Adipose tissue (tissue), 3 donors: Measurements from ENCODE around the gene AKT2. TPM values are rescaled to one million over a fixed set of nuclear protein-coding genes. Genes with fewer than 3 reads are reported as not detected.

Source experiments
- H3K27ac ChIP-seq: one replicate; pipeline ENCODE4 v1.5.1; 2013; ENCODE audit warnings: low read depth, low read length
- WGBS, 3 donors: extraction: QIAGEN DNeasy Blood & Tissue Kit; methylation state at CpG; one replicate each; pipeline ENCODE4 v1.1.7; 2013; 5-methylcytosine and 5-hydroxymethylcytosine counted together
- polyA plus RNA-seq, 3 donors: library from polyadenylated mRNA; stranded (reverse); fragments of 200-250 nt; gene quantifications; one replicate each; pipeline ENCODE4 v1.2.3, GENCODE V29; 2013
- donor health status: healthy with polysubstance abuse.
- donor health status: Bipolar disorder and iron deficiency.
- donor health status: healthy.

The AKT2 gene
- polyA plus RNA-seq, 3 donors, result 49.0 to 172 (median 64.1) TPM

DNA sequence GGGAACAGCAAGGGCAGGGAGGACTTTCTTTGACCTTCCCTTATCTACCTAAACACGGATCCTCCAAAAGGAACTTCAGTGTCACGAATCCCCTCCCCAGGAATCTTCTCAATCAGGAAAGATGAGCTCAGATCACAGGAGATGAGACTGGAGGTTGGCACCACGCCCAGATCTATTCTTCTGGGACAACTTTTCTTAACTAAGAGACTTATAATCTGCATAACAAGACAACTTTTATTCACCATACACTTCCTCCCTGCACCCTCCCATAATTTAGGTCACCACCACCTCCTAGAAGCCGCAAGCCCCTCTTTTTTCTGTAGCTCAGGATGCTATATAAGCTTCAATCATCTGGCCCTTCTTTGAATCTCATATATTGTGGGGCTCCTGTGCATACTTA, 19.2 kb upstream of the AKT2 start:
- WGBS, 3 donors, result 57 to 62% (median 61%) methylated on average over 4 of the region's 4 CpGs
- H3K27ac ChIP-seq, result no peak overlapping the region

DNA sequence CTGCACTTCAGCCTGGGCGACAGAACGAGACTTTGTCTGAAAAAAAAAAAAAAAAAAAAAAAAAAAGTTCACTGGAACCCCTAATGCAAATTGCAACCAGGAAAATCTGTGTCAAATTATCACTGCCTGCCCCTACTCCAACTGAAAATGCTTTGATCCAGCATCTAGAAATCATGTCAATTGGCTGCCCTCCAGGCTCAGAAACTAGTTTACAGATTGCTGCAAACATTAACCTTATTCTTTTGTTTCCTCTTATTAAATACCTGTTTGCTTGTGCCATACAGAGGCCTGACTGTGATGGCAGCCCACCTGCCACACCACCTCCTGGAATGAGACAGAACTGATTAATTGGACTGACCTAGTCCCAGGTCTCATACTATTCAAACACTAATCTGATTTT, 18.6 kb upstream of the AKT2 start:
- WGBS, 3 donors, result 73 to 78% (median 76%) methylated on average over 2 of the region's 2 CpGs

DNA sequence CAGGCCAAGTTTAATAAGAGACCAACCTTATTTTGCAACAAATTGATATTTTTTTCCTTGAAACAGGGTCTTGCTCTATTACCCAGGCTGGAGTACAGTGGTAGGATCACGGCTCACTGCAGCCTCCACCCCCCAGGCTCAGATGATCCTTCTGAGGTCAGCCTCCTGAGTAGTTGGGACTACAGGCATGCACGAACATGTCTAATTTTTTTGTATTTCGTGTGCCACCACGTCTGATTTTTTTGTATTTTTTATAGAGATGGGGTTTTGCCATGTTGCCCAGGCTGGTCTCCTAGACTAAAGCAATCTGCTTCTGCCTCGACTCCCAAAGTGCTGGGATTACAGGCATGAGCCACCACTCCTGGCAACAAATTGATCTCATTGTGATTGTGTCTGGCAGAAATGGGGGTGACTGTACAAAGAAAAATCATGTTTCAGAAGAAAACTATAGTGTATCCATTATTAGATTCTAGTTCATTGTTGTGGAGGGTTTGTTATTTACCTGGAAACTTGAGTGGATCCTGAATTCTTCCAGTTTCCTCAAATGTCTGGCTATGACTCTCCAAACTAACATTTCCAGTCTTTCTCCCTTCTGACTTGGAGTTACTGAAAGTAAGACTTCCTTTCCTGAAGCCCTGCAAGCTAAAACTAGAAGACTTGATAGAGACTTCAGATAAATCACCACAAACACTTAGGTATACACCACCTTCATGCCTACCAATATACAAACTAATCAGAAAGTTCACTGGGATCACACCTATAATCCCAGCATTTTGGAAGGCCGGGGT, 17.3 kb upstream of the AKT2 start:
- H3K27ac ChIP-seq, result no peak overlapping the region
- 86 to 90% (median 88%) methylated on average over 6 of the region's 6 CpGs for WGBS, 3 donors

More for the DNA sequence above, 18.6 kb upstream of the AKT2 start:
- no peak overlapping the region for H3K27ac ChIP-seq

- 93 to 95% (median 93%) methylated on average over 4 of the region's 4 CpGs for WGBS, 3 donors
Observed at GRCh38 chr19:40300668-40301067, 15.5 kb upstream of the AKT2 start.

DNA sequence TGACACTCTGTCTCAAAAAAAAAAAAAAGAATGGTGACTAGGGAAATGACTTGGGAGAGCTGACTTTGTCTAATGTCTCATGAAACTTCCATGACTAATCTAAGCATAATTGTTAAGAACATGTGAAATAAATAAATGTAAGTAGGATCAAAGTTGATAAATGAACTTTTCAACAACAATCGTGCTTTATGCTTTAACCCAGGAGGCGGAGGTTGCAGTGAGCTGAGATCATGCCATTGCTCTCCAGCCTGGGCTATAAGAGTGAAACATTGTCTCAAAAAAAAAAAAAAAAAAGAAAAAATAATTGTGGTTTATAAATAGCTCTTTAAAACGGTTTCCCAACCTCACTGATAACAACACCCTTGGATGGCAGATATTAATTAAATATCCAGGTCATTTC, 12.9 kb upstream of the AKT2 start:
- 41 to 66% (median 65%) methylated on average over 3 of the region's 3 CpGs for WGBS, 3 donors
- H3K27ac ChIP-seq, result no peak overlapping the region

More at GRCh38 chr19:40300668-40301067, 15.5 kb upstream of the AKT2 start:
- no peak overlapping the region for H3K27ac ChIP-seq

- WGBS, 3 donors, result 86 to 90% (median 89%) methylated on average over 6 of the region's 6 CpGs
- H3K27ac ChIP-seq, result no peak overlapping the region
Observed at GRCh38 chr19:40294560-40294959, 9.4 kb upstream of the AKT2 start.

DNA sequence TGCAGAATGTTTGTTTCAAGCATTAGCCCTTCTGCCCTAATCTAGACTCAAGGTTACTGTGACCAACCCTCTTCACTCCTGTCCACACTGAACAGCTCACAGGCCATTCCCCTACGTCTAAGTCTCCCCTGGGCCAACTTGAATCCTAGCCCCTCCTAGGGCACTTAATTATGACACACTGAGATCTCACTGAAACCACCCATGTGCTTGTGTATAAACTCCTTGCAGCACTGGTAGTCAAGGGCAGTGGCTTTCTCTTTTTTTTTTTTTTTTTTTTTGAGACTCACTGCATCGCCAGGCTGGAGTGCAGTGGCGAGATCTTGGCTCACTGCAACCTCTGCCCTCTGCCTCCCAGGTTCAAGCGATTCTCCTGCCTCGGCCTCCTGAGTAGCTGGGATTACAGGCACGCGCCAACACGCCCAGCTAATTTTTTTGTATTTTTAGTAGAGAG, 1.9 kb upstream of the AKT2 start:
- no peak overlapping the region for H3K27ac ChIP-seq
- 88 to 91% (median 90%) methylated on average over 8 of the region's 8 CpGs for WGBS, 3 donors

DNA sequence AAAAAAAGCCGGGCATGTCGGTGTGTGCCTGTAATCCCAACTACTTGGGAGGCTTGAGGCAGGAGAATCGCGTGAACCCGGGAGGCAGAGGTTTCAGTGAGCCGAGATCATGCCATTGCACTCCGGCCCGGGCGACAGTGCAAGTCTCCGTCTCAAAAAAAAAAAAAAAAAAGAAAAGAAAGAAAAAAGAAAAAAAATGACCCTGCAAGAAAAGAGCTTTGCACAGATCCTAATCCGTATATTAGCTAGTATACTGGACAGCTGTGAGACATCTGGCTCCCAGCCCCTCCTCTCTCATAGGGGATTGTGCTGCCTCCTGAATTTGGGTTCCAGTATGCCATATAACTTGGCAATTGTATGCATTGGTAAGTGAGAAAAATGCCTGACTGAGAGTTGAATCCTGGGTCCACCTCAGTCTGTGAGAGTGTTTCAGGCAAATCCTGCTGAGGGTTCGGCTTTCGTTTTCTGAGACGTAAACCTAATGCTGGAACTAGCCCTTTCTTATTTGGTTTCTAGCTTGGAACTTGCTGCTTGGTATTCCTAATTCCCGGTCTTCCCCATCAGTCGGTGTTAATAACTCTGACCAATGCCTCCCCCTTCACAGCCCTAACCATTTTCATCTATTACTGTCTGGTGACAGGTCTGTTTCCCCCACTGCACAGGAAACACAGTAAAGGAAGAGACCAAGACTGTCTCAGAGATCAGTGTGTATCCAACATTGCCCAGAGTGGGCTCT, 1.3 kb upstream of the AKT2 start:
- WGBS, 3 donors, result 57 to 72% (median 68%) methylated on average over 15 to 16 of the region's 16 CpGs
- H3K27ac ChIP-seq, result peak overlapping the region; percentile 74

DNA sequence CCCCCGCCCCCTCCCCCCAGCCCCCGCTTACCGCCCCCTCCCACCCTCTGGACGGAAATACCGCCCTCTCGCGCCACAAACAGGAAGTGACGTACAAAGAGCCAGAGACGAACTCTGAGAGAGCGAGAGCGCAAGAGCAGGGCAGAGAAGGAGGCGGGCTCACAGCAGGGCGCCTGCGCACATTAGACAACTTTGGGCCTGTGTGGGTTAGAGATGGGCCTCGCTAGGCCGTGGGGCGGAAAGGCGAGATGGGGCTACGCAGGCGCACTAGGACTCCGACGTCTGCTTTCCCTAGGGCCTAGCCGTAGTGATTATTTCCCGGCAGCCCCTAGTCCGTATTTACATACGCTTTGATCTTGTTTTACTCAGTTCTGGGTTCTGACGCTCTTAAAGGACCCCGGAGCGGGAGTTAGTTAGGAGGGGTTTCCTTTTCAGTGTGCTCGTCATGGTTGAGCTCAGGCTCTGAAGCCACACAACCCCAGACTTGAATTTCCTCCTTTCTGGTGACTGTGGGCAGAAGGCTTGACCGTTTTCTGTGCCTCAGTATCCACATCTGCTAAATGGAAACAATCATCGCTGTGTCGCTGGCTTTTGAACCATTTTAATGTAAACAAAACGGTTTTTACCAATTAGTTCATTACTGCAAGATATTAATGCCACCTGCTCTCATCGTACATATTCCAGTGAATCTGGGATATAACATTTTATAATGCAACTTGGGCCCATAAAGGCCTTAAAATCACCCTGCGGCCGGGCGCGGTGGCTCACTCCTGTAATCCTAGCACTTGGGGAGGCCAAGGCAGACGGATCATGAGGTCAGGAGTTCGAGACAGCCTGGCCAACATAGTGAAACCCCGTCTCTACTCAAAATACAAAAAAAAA, 449 bp upstream of the AKT2 start:
- WGBS, 3 donors, result 12 to 15% (median 14%) methylated on average over 39 to 42 of the region's 42 CpGs
- peak overlapping the region; percentile 74 for H3K27ac ChIP-seq

DNA sequence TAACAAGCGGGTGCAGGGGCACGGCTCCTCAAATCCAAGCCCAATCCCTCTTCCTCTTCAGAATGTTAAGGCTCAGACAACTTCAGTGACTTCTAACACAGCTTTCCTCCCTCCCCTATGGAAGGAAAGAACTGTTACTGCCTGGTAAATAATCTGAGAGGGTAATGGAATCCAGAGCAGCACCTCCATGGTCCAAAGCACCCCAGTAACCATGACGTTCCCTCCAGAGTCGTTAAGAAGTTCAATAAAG, 969 bp downstream of the AKT2 start:
- WGBS, 3 donors, result 3 to 9% (median 4%) methylated on average over 4 of the region's 4 CpGs
- peak overlapping the region; percentile 51 for H3K27ac ChIP-seq

GRCh38 chr19:40283414-40284250, 1.5 kb downstream of the AKT2 start:
- WGBS, 3 donors, result 17 to 56% (median 46%) methylated on average over 12 of the region's 12 CpGs
- H3K27ac ChIP-seq, result peak overlapping the region; percentile 51

GRCh38 chr19:40282920-40283319, 2.2 kb downstream of the AKT2 start:
- WGBS, 3 donors, result 61 to 82% (median 82%) methylated on average over 4 of the region's 4 CpGs
- H3K27ac ChIP-seq, result no peak overlapping the region

- H3K27ac ChIP-seq, result no peak overlapping the region
- WGBS, 3 donors, result 55 to 89% (median 88%) methylated on average over 6 of the region's 6 CpGs
Observed at GRCh38 chr19:40282209-40282580, 3.0 kb downstream of the AKT2 start.

GRCh38 chr19:40281381-40282208, 3.5 kb downstream of the AKT2 start:
- 59 to 79% (median 74%) methylated on average over 14 of the region's 14 CpGs for WGBS, 3 donors
- no peak overlapping the region for H3K27ac ChIP-seq

DNA sequence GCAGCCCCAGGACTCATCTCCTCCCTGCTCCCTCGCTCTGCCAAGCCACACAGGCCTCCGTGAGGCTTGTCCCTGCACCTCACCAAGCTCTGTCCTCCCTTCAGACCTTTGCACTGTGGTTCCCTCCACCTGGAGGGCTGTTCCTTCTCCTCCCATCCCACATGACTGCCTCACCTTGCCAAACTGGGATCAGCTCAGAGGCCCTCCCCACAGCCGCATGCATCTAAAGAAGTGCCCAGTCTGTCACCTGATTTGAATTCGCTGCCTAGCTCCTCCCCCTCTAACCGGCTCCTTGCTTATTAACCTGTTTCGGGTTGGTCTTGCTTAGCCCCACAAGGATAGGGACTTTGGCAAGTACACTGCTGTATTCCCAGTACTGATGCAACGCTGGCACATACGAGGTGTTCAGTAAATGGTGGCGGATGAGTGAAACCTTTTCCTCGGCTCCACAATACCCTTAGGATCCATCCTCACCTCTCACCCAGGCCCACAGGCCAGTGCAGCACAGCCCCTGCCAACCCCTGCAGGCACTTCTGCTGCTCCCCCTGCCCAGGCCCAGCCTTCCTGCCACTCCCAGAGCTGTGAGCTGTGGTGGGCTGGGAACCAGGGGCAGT, 4.4 kb downstream of the AKT2 start:
- 49 to 64% (median 54%) methylated on average over 10 of the region's 10 CpGs for WGBS, 3 donors
- H3K27ac ChIP-seq, result no peak overlapping the region

- 62 to 72% (median 68%) methylated on average over 15 to 17 of the region's 17 CpGs for WGBS, 3 donors
- peak overlapping the region; percentile 51 for H3K27ac ChIP-seq
Observed at GRCh38 chr19:40279761-40280607, 5.2 kb downstream of the AKT2 start.
